C4-2B (cell line): ENCODE data around the gene NAV2.

Experiments used
- CTCF ChIP-seq: fragments of 450-650 bp; conservative IDR thresholded peaks from 2 replicates; pipeline ENCODE4 v1.5.1; 2017; ENCODE audit warnings: mild to moderate bottlenecking
- ZFX ChIP-seq: fragments of 450-650 bp; IDR thresholded peaks from 2 replicates; pipeline ENCODE4 v1.6.1; 2017

- TF ChIP-seq CTCF = no peak
- TF ChIP-seq ZFX = no peak
Observed at GRCh38 chr11:19702620-19703019, 10.0 kb upstream of the NAV2 start.
